ENCODE data around the gene UBTD1. TPM values are rescaled to one million over a fixed set of nuclear protein-coding genes. Genes with fewer than 3 reads are reported as not detected.

Gene UBTD1
- polyA plus RNA-seq, 1 donor from 2014 or later = 3.3 TPM

DNA sequence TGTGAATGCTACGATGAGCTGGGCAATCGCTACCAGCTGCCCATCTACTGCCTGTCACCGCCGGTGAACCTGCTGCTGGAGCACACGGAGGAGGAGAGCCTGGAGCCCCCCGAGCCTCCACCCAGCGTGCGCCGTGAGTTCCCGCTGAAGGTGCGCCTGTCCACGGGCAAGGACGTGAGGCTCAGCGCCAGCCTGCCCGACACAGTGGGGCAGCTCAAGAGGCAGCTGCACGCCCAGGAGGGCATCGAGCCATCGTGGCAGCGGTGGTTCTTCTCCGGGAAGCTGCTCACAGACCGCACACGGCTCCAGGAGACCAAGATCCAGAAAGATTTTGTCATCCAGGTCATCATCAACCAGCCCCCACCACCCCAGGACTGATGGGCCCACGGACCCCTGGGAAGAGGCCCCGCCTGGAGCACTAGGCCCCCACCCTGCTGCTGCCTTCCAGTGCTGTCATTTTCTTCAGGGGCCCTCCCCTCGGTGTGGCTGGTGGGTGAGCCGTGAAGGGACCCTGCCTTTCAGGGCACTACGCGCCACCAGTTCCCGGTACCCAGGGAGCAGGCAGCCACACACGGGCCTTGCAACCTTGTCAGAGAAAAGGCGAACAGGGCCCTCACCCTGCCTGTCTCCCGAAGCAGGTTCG lies 71.5 kb downstream of the UBTD1 start (continued):
- TF ChIP-seq, protein P1, sequence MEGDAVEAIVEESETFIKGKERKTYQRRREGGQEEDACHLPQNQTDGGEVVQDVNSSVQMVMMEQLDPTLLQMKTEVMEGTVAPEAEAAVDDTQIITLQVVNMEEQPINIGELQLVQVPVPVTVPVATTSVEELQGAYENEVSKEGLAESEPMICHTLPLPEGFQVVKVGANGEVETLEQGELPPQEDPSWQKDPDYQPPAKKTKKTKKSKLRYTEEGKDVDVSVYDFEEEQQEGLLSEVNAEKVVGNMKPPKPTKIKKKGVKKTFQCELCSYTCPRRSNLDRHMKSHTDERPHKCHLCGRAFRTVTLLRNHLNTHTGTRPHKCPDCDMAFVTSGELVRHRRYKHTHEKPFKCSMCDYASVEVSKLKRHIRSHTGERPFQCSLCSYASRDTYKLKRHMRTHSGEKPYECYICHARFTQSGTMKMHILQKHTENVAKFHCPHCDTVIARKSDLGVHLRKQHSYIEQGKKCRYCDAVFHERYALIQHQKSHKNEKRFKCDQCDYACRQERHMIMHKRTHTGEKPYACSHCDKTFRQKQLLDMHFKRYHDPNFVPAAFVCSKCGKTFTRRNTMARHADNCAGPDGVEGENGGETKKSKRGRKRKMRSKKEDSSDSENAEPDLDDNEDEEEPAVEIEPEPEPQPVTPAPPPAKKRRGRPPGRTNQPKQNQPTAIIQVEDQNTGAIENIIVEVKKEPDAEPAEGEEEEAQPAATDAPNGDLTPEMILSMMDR (IDR thresholded peaks at IDR 0.05; ENCODE audit: poor library complexity, severe bottlenecking) = no peak
- TF ChIP-seq POLR2AphosphoS5 (IDR thresholded peaks at IDR 0.05) = no peak
- TF ChIP-seq RAD21 (conservative IDR thresholded peaks at IDR 0.05) = no peak
- TF ChIP-seq EP300 (conservative IDR thresholded peaks at IDR 0.05; ENCODE audit: poor library complexity, severe bottlenecking) = no peak

DNA sequence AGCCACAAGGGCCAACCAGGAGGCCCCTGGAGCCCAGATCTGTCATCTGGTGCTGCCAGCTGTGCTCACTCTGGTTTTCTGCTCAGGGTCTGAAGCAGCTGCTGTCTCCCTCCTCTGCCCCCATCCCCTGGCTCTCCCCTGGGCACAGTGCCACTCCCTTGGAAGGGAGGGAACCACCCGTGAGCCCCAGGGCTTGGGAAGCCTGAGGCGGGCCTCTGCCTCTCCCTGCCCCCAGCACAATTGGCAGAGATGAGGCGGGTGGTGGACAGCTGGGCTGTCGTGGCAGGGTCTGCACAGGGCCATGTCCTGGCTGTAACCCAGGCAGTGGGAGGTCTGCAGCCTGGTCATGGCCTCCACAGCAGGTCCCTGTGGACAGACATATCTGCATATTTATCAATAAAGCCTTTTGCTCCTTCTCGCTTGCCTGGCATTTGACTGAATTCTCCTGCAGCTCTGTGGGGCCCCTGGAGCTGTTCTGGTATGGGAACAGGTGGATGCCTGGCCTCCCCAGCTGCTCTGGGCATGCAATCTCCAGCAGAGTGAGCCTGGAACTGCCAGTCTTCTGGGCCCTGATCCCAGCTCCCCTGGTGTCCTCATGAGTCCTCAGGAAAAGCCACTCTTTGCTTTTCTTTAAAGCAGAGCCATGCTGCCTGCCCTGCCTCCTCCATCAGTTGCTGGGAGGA lies 72.2 kb downstream of the UBTD1 start:
- H3K27me3 ChIP-seq (ENCODE audit: insufficient read depth, low read depth, low read length) = no peaks in the 10 kb centered on the region
- H2AFZ ChIP-seq (ENCODE audit: low read depth, low read length) = no peak overlapping the region
- TF ChIP-seq, protein P1 (IDR thresholded peaks at IDR 0.05; ENCODE audit: poor library complexity, severe bottlenecking) = no peak
- TF ChIP-seq RAD21 (conservative IDR thresholded peaks at IDR 0.05) (no peak), MXI1 (conservative IDR thresholded peaks at IDR 0.05; ENCODE audit: poor library complexity, severe bottlenecking) (no peak), EP300 (conservative IDR thresholded peaks at IDR 0.05; ENCODE audit: poor library complexity, severe bottlenecking) (no peak), TAF1 (IDR thresholded peaks at IDR 0.05; ENCODE audit: low read depth) (no peak), EZH2 (IDR thresholded peaks at IDR 0.05; ENCODE audit: borderline replicate concordance, insufficient read depth, low read length, poor library complexity, severe bottlenecking) (no peak), POLR2AphosphoS5 (IDR thresholded peaks at IDR 0.05) (no peak), SMC3 (conservative IDR thresholded peaks at IDR 0.05; ENCODE audit: poor library complexity) (no peak)
- TF ChIP-seq, protein P2, sequence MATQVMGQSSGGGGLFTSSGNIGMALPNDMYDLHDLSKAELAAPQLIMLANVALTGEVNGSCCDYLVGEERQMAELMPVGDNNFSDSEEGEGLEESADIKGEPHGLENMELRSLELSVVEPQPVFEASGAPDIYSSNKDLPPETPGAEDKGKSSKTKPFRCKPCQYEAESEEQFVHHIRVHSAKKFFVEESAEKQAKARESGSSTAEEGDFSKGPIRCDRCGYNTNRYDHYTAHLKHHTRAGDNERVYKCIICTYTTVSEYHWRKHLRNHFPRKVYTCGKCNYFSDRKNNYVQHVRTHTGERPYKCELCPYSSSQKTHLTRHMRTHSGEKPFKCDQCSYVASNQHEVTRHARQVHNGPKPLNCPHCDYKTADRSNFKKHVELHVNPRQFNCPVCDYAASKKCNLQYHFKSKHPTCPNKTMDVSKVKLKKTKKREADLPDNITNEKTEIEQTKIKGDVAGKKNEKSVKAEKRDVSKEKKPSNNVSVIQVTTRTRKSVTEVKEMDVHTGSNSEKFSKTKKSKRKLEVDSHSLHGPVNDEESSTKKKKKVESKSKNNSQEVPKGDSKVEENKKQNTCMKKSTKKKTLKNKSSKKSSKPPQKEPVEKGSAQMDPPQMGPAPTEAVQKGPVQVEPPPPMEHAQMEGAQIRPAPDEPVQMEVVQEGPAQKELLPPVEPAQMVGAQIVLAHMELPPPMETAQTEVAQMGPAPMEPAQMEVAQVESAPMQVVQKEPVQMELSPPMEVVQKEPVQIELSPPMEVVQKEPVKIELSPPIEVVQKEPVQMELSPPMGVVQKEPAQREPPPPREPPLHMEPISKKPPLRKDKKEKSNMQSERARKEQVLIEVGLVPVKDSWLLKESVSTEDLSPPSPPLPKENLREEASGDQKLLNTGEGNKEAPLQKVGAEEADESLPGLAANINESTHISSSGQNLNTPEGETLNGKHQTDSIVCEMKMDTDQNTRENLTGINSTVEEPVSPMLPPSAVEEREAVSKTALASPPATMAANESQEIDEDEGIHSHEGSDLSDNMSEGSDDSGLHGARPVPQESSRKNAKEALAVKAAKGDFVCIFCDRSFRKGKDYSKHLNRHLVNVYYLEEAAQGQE (IDR thresholded peaks at IDR 0.05; ENCODE audit: borderline replicate concordance) = no peak
- no peak overlapping the region for H3K9ac ChIP-seq (ENCODE audit: low read length)
- H3K79me2 ChIP-seq (replicated peaks; ENCODE audit: insufficient read depth, low read length) = no peaks in the 10 kb centered on the region
- no peaks in the 10 kb centered on the region for H3F3A ChIP-seq (ENCODE audit: insufficient read depth, low read length, poor library complexity, severe bottlenecking)
- H3K9me3 ChIP-seq (ENCODE audit: low read length) = no peaks in the 10 kb centered on the region
- no peak overlapping the region for H3K4me3 ChIP-seq (ENCODE audit: low read length)
- no peak overlapping the region for H3K27ac ChIP-seq (ENCODE audit: low read length)
- no peaks in the 10 kb centered on the region for H3K9me2 ChIP-seq (ENCODE audit: insufficient read depth, low read length)
- H4K20me1 ChIP-seq (ENCODE audit: insufficient read depth) = no peaks in the 10 kb centered on the region
- no peak overlapping the region for H3K4me2 ChIP-seq (ENCODE audit: low read length)
- no peaks in the 10 kb centered on the region for H3K36me3 ChIP-seq (ENCODE audit: insufficient read depth, low read length)

All from neural cell (in vitro differentiated cells).